ENCODE results near the gene NECTIN2. TPM values are rescaled to one million over a fixed set of nuclear protein-coding genes. Genes with fewer than 3 reads are reported as not detected.

The NECTIN2 gene
- total RNA-seq, 1 experiment from 2014 or later = 96.3 TPM

- no peak overlapping the region for H3K4me2 ChIP-seq (ENCODE audit: low read length)
- H2AFZ ChIP-seq (ENCODE audit: low read depth, low read length, poor library complexity, severe bottlenecking) = no peak overlapping the region
- BruUV-seq (replicated peaks) = no TSS peak
- no peaks in the 10 kb centered on the region for H3K9me2 ChIP-seq (ENCODE audit: insufficient read depth)
- H3K9ac ChIP-seq (ENCODE audit: low read length) = no peak overlapping the region
- ChIA-PET POLR2A (no interaction called here), CTCF (no interaction called here), RAD21 (ENCODE audit: low non-redundant PET in 1 of 2, low total read pairs in 2 of 2, uncharacterized antibody in 2 of 2, unreplicated experiment in 2 of 2) (no interaction called here)
- no peak overlapping the region for H3K27ac ChIP-seq (ENCODE audit: low read depth, low read length)
- no peaks in the 10 kb centered on the region for H3K4me1 ChIP-seq (ENCODE audit: control insufficient read depth in 1 of 2, insufficient read depth in 2 of 2, low read length in 2 of 2)
- H3K4me3 ChIP-seq (replicated peaks in 1 of 2; ENCODE audit: low read depth in 1 of 2, low read length in 2 of 2) = no peak overlapping the region
- no peaks in the 10 kb centered on the region for H3K27me3 ChIP-seq (ENCODE audit: insufficient read depth, low read length)
- no peak for TF ChIP-seq CTCF (IDR thresholded peaks at IDR 0.05 in 2 of 3, conservative IDR thresholded peaks at IDR 0.05 in 1 of 3; ENCODE audit: borderline replicate concordance in 1 of 3, insufficient read depth in 1 of 3, low read depth in 2 of 3, low read length in 2 of 3)
- no peak for TF ChIP-seq ELF1 (IDR thresholded peaks at IDR 0.05; ENCODE audit: borderline replicate concordance, low read depth)
- no peak for TF ChIP-seq SIN3A (IDR thresholded peaks at IDR 0.05; ENCODE audit: low read depth)
- TF ChIP-seq EZH2 (IDR thresholded peaks at IDR 0.05) = no peak
- no peak for TF ChIP-seq SP1 (IDR thresholded peaks at IDR 0.05; ENCODE audit: low read depth)
- TF ChIP-seq JUND (IDR thresholded peaks at IDR 0.05) = no peak
- no peak for TF ChIP-seq EGR1 (IDR thresholded peaks at IDR 0.05; ENCODE audit: low read depth)
- no peak for TF ChIP-seq CEBPB (IDR thresholded peaks at IDR 0.05; ENCODE audit: low read depth)
- no peak for TF ChIP-seq TCF7L2 (IDR thresholded peaks at IDR 0.05; ENCODE audit: borderline replicate concordance, extremely low read depth, insufficient read depth, insufficient read length)
- TF ChIP-seq ZNF274 (IDR thresholded peaks at IDR 0.05; ENCODE audit: low read depth, low read length) = no peak
- no peak for TF ChIP-seq FOSL1 (IDR thresholded peaks at IDR 0.05; ENCODE audit: low read depth)
- TF ChIP-seq RAD21 (IDR thresholded peaks at IDR 0.05; ENCODE audit: low read depth) = no peak
- no peak for TF ChIP-seq YY1 (IDR thresholded peaks at IDR 0.05; ENCODE audit: extremely low read depth, insufficient replicate concordance, low read depth, low read length)
- no peak for TF ChIP-seq POLR2A (IDR thresholded peaks at IDR 0.05; ENCODE audit: borderline replicate concordance, extremely low read depth, insufficient read depth, insufficient read length)
- no peak for TF ChIP-seq SRF (IDR thresholded peaks at IDR 0.05; ENCODE audit: low read depth)
- no peak for TF ChIP-seq POLR2AphosphoS5 (IDR thresholded peaks at IDR 0.05; ENCODE audit: low read depth, low read length)
- no peak for TF ChIP-seq MAX (IDR thresholded peaks at IDR 0.05)
- TF ChIP-seq EZH2phosphoT487 (IDR thresholded peaks at IDR 0.05; ENCODE audit: borderline replicate concordance) = no peak
- H3K36me3 ChIP-seq (ENCODE audit: control insufficient read depth in 1 of 2, insufficient read depth in 2 of 2, low read length in 2 of 2) = peaks cover 9 to 10% of the 10 kb centered on the region in 2 experiments; a peak in 3 of 4 replicates
- no peaks in the 10 kb centered on the region for H3K79me2 ChIP-seq (ENCODE audit: insufficient read depth, low read length)
- no peaks in the 10 kb centered on the region for H4K20me1 ChIP-seq (ENCODE audit: insufficient read depth)
- intact Hi-C loops (cut with micrococcal nuclease) = no loop called here
- no peak for ATAC-seq
- DNase-seq (ENCODE audit: low read depth, low spot score) = no peak
- no peaks in the 10 kb centered on the region for H3K9me3 ChIP-seq (ENCODE audit: control insufficient read depth in 1 of 2, insufficient read depth in 1 of 2, low read depth in 1 of 2, low read length in 2 of 2)
Measured at GRCh38 chr19:44816301-44816700, 29.8 kb upstream of the NECTIN2 start.
